Adrenal gland (tissue), 12 donors: Measurements from ENCODE around the gene PLEKHA5. TPM values are rescaled to one million over a fixed set of nuclear protein-coding genes. Genes with fewer than 3 reads are reported as not detected.

Experiments
- DNase-seq, 7 donors: peaks; one replicate each; pipeline ENCODE4 v3.0.0-alpha.2; 2019 to 2020
- H3K27ac ChIP-seq, 5 donors: fragments of 200-600 bp; sonication (generic) in 4 of 5; 1 replicate in 3 of 5; 2 replicates in 2 of 5; pipeline versions ENCODE4 v1.5.1 to v1.8.0; 2016 to 2020; ENCODE audit warnings: mild to moderate bottlenecking in 1 of 5
- H3K27me3 ChIP-seq: fragments of 200-600 bp; 2 replicates; pipeline ENCODE4 v1.8.0; 2021
- H3K36me3 ChIP-seq, 2 donors: fragments of 200-600 bp; replicated peaks in 1 of 2; 1 replicate in 1 of 2; 2 replicates in 1 of 2; pipeline versions ENCODE4 v1.5.1 to v1.8.0; 2018 to 2022
- H3K4me1 ChIP-seq, 2 donors: fragments of 200-600 bp; replicated peaks in 1 of 2; 1 replicate in 1 of 2; 2 replicates in 1 of 2; pipeline versions ENCODE4 v1.5.1 to v1.8.0; 2018 to 2021
- H3K4me3 ChIP-seq, 4 donors: fragments of 200-600 bp; sonication (generic) in 3 of 4; one replicate each; pipeline ENCODE4 v1.5.1; 2016 to 2018
- H3K9me3 ChIP-seq, 3 donors: fragments of 200-600 bp; sonication (generic) in 1 of 3; replicated peaks in 1 of 3; 1 replicate in 2 of 3; 2 replicates in 1 of 3; pipeline versions ENCODE4 v1.5.1 to v1.8.0; 2016 to 2021
- CTCF ChIP-seq, 6 experiments: fragments of 450-650 bp in 4 of 6; fragments of 200-600 bp in 2 of 6; sonication (generic) in 1 of 6; IDR thresholded peaks; 1 replicate in 5 of 6; 2 replicates in 1 of 6; pipeline versions ENCODE4 v1.5.1 to v1.8.0; 2016 to 2021; ENCODE audit warnings: antibody characterized with exemption in 6 of 6, mild to moderate bottlenecking in 2 of 6, moderate library complexity in 1 of 6
- POLR2A ChIP-seq, 2 donors: fragments of 450-650 bp; IDR thresholded peaks; one replicate each; pipeline ENCODE4 v1.6.1; 2017; ENCODE audit warnings: antibody characterized with exemption in 2 of 2, mild to moderate bottlenecking in 2 of 2, moderate library complexity in 1 of 2
- WGBS, 4 donors: extraction: QIAGEN DNeasy Blood & Tissue Kit in 2 of 4; methylation state at CpG; one replicate each; pipeline versions ENCODE4 v1.1.5 to v1.1.7; 2013 to 2017; 5-methylcytosine and 5-hydroxymethylcytosine counted together
- intact Hi-C, 2 donors: fragments of 100-400 bp; cut with DNase I; formaldehyde crosslinking; loops; one replicate each; pipeline versions ENCODE4 v1.14.1 to v1.15.0; 2022 to 2023
- polyA plus RNA-seq, 3 donors: library from polyadenylated mRNA; stranded (reverse); fragments of 200-250 nt in 2 of 3; fragments of 350-450 nt in 1 of 3; fragmentation: Illumina TruSeq in 1 of 3; extraction: RNeasy Lipid Tissue Mini Kit (QIAGEN cat#74804) in 1 of 3; gene quantifications; one replicate each; pipeline ENCODE4 v1.2.3, GENCODE V29; 2013 to 2014
- total RNA-seq, 9 donors: library from RNA; depleted of rRNA in 4 of 9; stranded (reverse); fragments of >200 nt in 4 of 9; fragments of 120-200 nt in 1 of 9; fragmentation: NEBNext Ultra II Directional in 1 of 9; extraction: Animal tissue kit (Norgen Biotek cat#: 25700) in 1 of 9; gene quantifications; one replicate each; pipeline versions ENCODE4 v1.1.0 to v1.2.4, GENCODE V29; 2013 to 2023
- donor health status: healthy with polysubstance abuse.
- donor health status: Bipolar disorder and iron deficiency.
- donor health status: DM: yes; HTN: yes; CAD: no.
- donor health status: DM: no; HTN: no; CAD: no.
- donor health status: DM: no; HTN: no; CAD: no.
- donor health status: DM: yes; HTN: yes; CAD: no.

Gene PLEKHA5
- total and polyA plus RNA-seq, 12 donors = 26.1 to 165 (median 95.7) TPM

- no peaks in the 10 kb centered on the region for H3K36me3 ChIP-seq
- TF ChIP-seq POLR2A (IDR thresholded peaks at IDR 0.05) = no peak
- no peak for TF ChIP-seq CTCF (IDR thresholded peaks at IDR 0.05)
- WGBS, 4 donors = 88 to 96% (median 95%) methylated on average over 4 of the region's 4 CpGs
These were observed 132.2 kb downstream of the PLEKHA5 start for GRCh38 chr12:19261773-19262172.

GRCh38 chr12:19263672-19264071, 134.1 kb downstream of the PLEKHA5 start:
- WGBS, 4 donors = 69 to 95% (median 92%) methylated on average over 3 of the region's 3 CpGs
- Histone ChIP-seq H3K4me1 (no peaks in the 10 kb centered on the region), H3K27me3 (no peaks in the 10 kb centered on the region), H3K27ac (no peak overlapping the region), H3K36me3 (no peaks in the 10 kb centered on the region), H3K4me3 (no peak overlapping the region), H3K9me3 (no peaks in the 10 kb centered on the region)
- intact Hi-C loops = no loop called here
- no peak for TF ChIP-seq CTCF (IDR thresholded peaks at IDR 0.05)
- no peak for TF ChIP-seq POLR2A (IDR thresholded peaks at IDR 0.05)
- DNase-seq = no peak

More at GRCh38 chr12:19261773-19262172, 132.2 kb downstream of the PLEKHA5 start:
- DNase-seq = no peak
- no peak overlapping the region for H3K27ac ChIP-seq
- intact Hi-C loops = no loop called here
- no peaks in the 10 kb centered on the region for H3K9me3 ChIP-seq
- no peak overlapping the region for H3K4me3 ChIP-seq
- no peaks in the 10 kb centered on the region for H3K4me1 ChIP-seq
- no peaks in the 10 kb centered on the region for H3K27me3 ChIP-seq

GRCh38 chr12:19273482-19274330, 144.2 kb downstream of the PLEKHA5 start:
- intact Hi-C loops = no loop called here
- H3K27ac ChIP-seq = peak overlapping the region in 3 of 5 donors; percentile 4 to 66 (median 32)
- DNase-seq = peak; percentile 84 to 96 (median 94)
- peaks cover 12 to 21% of the 10 kb centered on the region in 2 donors for H3K4me1 ChIP-seq
- TF ChIP-seq CTCF (IDR thresholded peaks at IDR 0.05) (no peak), POLR2A (IDR thresholded peaks at IDR 0.05) (no peak)
- peaks cover 0 to 4% of the 10 kb centered on the region in 2 donors for H3K36me3 ChIP-seq
- no peak overlapping the region for H3K4me3 ChIP-seq
- 90 to 92% (median 91%) methylated on average over 4 of the region's 4 CpGs for whole genome bisulfite sequencing, 4 donors
- no peaks in the 10 kb centered on the region for H3K27me3 ChIP-seq
- no peaks in the 10 kb centered on the region for H3K9me3 ChIP-seq

GRCh38 chr12:19276767-19277166, 147.2 kb downstream of the PLEKHA5 start:
- Histone ChIP-seq H3K27me3 (no peaks in the 10 kb centered on the region), H3K27ac (no peak overlapping the region), H3K4me1 (peaks cover 8 to 16% of the 10 kb centered on the region in 2 donors), H3K36me3 (no peaks in the 10 kb centered on the region), H3K9me3 (no peaks in the 10 kb centered on the region), H3K4me3 (no peak overlapping the region)
- intact Hi-C loops = no loop called here
- no peak for DNase-seq
- no peak for TF ChIP-seq CTCF (IDR thresholded peaks at IDR 0.05)
- no peak for TF ChIP-seq POLR2A (IDR thresholded peaks at IDR 0.05)
